GM10248 (cell line): ENCODE data around the gene CHD6.

Source experiments
- CTCF ChIA-PET: fragments of 300-600 bp; sonication (Branson Sonifier 250); formaldehyde crosslinking; extraction: SDS; loops from one replicate; lab custom pipeline; 2021; ENCODE audit warnings: antibody characterized with exemption; lab: Yijun Ruan, JAX
- POLR2A ChIA-PET: fragments of 350-650 bp; sonication (Branson Sonifier 250); formaldehyde crosslinking; extraction: SDS; loops from one replicate; lab custom pipeline; 2020; ENCODE audit warnings: antibody characterized with exemption; lab: Yijun Ruan, JAX
- DNase-seq: peaks from one replicate; pipeline ENCODE4 v3.0.0; 2012; ENCODE audit errors: extremely low spot score
- TF ChIP-seq, protein P1 (sequence below): IDR thresholded peaks from 2 replicates; pipeline ENCODE4 v1.5.1; 2012; ENCODE audit warnings: mild to moderate bottlenecking, low read depth; ENCODE audit errors: extremely low read depth, missing control alignments, control extremely low read depth

CHD6 gene

DNA sequence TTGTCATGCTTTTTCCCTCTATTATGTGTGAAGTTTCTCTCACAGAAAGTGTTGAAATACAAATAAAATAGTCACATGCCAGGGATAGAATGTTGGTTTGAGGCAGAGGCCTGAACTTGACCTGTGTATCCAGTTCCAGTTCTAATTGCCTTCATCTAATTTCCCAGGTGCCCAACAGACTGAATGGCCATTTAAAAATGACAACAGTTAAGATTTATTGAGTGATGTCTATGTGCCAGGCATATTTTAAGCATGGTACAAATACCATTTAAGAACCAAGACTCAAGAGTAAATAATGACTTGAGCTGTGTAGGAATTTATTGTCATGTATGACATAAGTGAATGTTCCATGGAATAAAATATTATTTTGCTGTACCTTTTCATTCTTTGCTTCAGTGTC is 163.9 kb downstream of the CHD6 start:
- TF ChIP-seq, protein P1, sequence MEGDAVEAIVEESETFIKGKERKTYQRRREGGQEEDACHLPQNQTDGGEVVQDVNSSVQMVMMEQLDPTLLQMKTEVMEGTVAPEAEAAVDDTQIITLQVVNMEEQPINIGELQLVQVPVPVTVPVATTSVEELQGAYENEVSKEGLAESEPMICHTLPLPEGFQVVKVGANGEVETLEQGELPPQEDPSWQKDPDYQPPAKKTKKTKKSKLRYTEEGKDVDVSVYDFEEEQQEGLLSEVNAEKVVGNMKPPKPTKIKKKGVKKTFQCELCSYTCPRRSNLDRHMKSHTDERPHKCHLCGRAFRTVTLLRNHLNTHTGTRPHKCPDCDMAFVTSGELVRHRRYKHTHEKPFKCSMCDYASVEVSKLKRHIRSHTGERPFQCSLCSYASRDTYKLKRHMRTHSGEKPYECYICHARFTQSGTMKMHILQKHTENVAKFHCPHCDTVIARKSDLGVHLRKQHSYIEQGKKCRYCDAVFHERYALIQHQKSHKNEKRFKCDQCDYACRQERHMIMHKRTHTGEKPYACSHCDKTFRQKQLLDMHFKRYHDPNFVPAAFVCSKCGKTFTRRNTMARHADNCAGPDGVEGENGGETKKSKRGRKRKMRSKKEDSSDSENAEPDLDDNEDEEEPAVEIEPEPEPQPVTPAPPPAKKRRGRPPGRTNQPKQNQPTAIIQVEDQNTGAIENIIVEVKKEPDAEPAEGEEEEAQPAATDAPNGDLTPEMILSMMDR, result no peak
- DNase-seq, result no peak
- ChIA-PET CTCF (interaction anchor here (1.3 to 1.5 kb wide), 3 partner anchors 8 to 16 kb away, joined by 4 to 5 read pairs (median 4); no protein-coding TSS in a partner anchor), POLR2A (no interaction called here)

DNA sequence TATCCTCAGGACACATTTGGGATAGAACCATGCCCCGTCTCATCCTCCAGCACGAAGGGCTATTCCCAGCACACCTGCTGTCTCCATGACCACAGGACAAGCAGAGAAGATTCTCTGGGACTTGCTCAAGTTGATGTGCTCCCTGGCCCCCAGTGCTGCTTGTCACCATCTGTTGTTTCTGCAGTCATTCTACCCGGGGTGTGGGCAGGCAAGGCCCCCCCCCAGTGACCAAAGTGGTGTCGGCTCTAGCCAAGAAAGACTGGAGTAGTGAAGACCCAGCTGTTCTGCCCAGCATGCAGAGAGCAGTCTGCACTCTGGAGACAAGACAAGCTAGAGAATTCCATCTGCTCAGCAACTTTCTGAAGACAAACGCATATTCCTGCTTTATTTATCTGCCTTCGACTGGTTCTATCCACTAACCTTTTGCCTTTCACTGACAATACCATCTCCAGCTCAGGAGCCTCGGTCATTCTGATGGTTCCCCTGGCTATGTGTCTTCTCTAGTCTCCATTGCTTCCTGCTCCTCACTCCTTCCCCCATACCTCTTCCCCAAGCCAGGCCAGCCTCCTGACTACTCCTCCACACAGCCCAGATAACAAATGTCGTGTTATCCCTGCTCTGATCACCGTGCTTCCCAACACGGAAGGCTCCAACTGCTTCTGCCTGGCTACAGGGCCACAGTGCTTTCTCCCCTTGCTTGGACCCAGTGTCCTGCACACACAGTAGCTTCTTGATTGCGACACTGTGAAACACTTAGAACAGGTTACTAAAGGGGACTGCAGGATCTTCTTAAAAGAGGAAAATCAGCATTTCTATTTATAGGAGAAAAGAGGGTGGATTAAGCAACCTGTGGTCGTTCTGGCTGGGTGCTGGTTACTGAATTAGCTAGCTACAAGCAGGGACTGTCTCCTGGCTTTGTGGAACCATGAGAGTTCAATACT is 164.9 kb downstream of the CHD6 start:
- TF ChIP-seq, protein P1, result no peak
- no peak for DNase-seq
- POLR2A ChIA-PET, result no interaction called here
- CTCF ChIA-PET, result interaction anchor here (1.2 kb wide), 1 partner anchor 11 kb away, joined by 3 read pairs; no protein-coding TSS in a partner anchor

DNA sequence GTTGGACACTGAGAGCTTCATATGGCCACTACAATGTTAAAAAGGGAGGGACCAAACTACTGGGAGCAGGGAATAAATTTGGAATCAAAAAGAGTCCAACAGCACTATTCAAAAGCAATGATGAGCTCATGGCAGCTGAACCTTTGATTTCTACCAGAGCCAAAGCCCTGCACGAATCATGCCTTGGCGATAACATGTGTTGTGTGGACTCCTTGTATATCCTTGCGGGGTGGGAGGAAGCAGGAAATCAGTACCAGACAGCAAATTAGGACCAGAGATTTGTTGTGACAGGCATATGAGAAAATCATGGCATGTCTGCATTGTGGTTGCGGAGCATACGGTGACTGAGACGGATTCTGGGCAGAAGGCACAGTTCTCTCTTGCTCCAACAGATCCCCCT is 166.0 kb downstream of the CHD6 start:
- DNase-seq, result no peak
- ChIA-PET CTCF (interaction anchor here (1.2 kb wide), 1 partner anchor 10 kb away, joined by 3 read pairs; no protein-coding TSS in a partner anchor), POLR2A (no interaction called here)
- TF ChIP-seq, protein P1, result no peak

DNA sequence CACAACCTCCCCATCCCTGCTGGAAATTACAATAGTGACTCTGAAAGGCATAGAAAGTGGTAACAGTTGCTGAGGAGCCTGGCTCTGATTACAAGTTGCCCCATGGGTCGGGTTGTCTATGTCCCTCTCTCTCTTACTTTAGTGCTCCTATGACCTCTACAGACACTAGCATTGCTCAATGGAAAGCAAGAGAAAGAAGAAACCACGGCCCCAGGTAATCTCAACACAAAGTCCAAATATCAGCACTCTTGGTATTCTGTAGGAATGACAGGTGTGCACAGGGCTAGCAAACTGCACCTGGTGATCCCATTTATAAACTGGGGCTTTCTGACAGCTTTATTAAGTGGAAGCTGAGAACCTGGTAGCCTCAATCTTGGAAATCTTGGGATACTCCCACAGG is 171.2 kb downstream of the CHD6 start:
- ChIA-PET POLR2A (no interaction called here), CTCF (interaction anchor here (1.1 to 1.7 kb wide), 2 partner anchors 8 to 9 kb away, joined by 4 to 5 read pairs; no protein-coding TSS in a partner anchor)

DNA sequence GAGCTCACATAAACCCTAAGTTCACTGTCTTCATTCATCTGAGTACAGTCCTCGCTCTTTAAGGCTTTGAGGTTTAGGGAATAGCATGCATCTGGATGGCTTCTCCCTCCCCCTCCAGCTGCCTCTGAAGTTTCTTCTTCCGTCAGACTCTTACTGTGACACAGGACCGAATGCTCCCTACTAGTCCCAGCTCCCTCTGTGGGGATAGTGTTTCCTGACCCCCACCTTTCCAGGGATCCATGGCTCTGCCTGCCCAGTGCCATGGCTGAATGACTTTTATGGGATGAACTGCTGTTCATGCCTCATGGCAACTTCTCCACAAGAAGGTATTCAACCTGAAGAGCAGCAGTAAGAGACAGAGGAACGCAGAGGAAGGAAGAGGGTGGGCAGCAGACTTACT is 171.7 kb downstream of the CHD6 start:
- POLR2A ChIA-PET, result no interaction called here
- DNase-seq, result no peak
- TF ChIP-seq, protein P1, result no peak

More for the DNA sequence above, 171.2 kb downstream of the CHD6 start:
- TF ChIP-seq, protein P1, result no peak
- DNase-seq, result no peak

DNA sequence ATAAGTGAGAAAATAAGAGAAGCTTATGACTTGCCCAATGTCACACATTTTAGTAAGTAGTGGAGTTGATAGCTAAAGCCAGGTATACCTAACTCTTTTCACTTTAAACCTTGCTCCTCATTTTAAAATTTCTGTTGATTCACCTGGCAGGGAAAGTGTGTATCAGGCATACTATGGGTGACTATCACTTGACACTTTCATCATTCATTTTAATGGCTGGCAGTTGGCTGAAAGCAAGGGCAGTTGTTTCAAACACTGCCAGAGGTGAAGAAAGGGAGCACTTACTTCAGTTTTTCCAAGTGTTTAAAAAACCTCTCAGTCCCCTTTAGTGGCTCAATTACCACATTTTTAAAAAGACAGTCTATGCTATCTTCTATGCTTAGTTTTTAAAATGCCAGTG is 173.4 kb downstream of the CHD6 start:
- DNase-seq, result no peak
- ChIA-PET CTCF (interaction anchor here (0.6 to 2.1 kb wide), 3 partner anchors 10 to 50 kb away, joined by 3 to 8 read pairs (median 4); no protein-coding TSS in a partner anchor), POLR2A (no interaction called here)
- TF ChIP-seq, protein P1, result no peak

More for the DNA sequence above, 171.7 kb downstream of the CHD6 start:
- CTCF ChIA-PET, result interaction anchor here (1.7 kb wide), 1 partner anchor 8 kb away, joined by 5 read pairs; no protein-coding TSS in a partner anchor
